Kidney (tissue), 14 donors: Measurements from ENCODE around the gene NFATC4. TPM values are rescaled to one million over a fixed set of nuclear protein-coding genes. Genes with fewer than 3 reads are reported as not detected.

Source experiments
- DNase-seq, 5 donors: peaks; one replicate each; pipeline ENCODE4 v3.0.0-alpha.2; 2013 to 2020
- FAIRE-seq: peaks from 2 replicates; lab custom pipeline; 2012; peaks lifted over from hg19 to GRCh38; lab: Jason Lieb, UNC
- H3K27ac ChIP-seq, 2 donors: one replicate each; pipeline ENCODE4 v1.7.0; 2013; ENCODE audit warnings: low read depth in 2 of 2, low read length in 2 of 2, inconsistent platforms in 1 of 2
- H3K27me3 ChIP-seq: one replicate; pipeline ENCODE4 v1.7.1; 2013; ENCODE audit warnings: low read length, inconsistent platforms; ENCODE audit not compliant: control insufficient read depth, insufficient read depth
- H3K36me3 ChIP-seq, 3 donors: one replicate each; pipeline versions ENCODE4 v1.7.0 to v1.7.1; 2013; ENCODE audit warnings: low read length in 3 of 3, control low read depth in 1 of 3, inconsistent platforms in 1 of 3; ENCODE audit not compliant: insufficient read depth in 3 of 3, control insufficient read depth in 2 of 3
- H3K4me1 ChIP-seq, 3 donors: one replicate each; pipeline versions ENCODE4 v1.7.0 to v1.7.1; 2013; ENCODE audit warnings: low read length in 3 of 3, inconsistent platforms in 1 of 3, low read depth in 1 of 3; ENCODE audit not compliant: control insufficient read depth in 2 of 3, insufficient read depth in 2 of 3
- H3K4me3 ChIP-seq, 3 donors: one replicate each; pipeline versions ENCODE4 v1.7.0 to v1.8.1; 2013; ENCODE audit warnings: low read length in 3 of 3, control low read depth in 1 of 3, inconsistent platforms in 1 of 3
- H3K9ac ChIP-seq, 3 donors: one replicate each; pipeline versions ENCODE4 v1.7.0 to v1.7.1; 2013; ENCODE audit warnings: low read length in 3 of 3, control low read depth in 1 of 3, inconsistent platforms in 1 of 3
- H3K9me3 ChIP-seq, 3 donors: one replicate each; pipeline versions ENCODE4 v1.7.0 to v1.7.1; 2013; ENCODE audit warnings: low read length in 3 of 3, control low read depth in 1 of 3, inconsistent platforms in 1 of 3; ENCODE audit not compliant: control insufficient read depth in 2 of 3, insufficient read depth in 1 of 3
- CTCF ChIP-seq: IDR thresholded peaks from 3 replicates; pipeline ENCODE4 v1.5.1; 2012; ENCODE audit warnings: mild to moderate bottlenecking, moderate library complexity, borderline replicate concordance; ENCODE audit not compliant: insufficient read depth; ENCODE audit errors: extremely low read depth
- intact Hi-C: fragments of 100-400 bp; cut with DNase I; formaldehyde crosslinking; loops from one replicate; pipeline ENCODE4 v1.11.1; 2022
- polyA plus RNA-seq: library from polyadenylated mRNA; stranded (reverse); fragments of 350-450 nt; fragmentation: Illumina TruSeq; extraction: RNeasy Lipid Tissue Mini Kit (QIAGEN cat#74804); gene quantifications from one replicate; pipeline ENCODE4 v1.2.3, GENCODE V29; 2014; ENCODE audit warnings: low read depth, low replicate concordance; ENCODE audit not compliant: insufficient read depth
- total RNA-seq: library from RNA; stranded (reverse); fragmentation: NEBNext Ultra II Directional; extraction: Animal tissue kit (Norgen Biotek cat#: 25700); gene quantifications from one replicate; pipeline ENCODE4 v1.2.1, GENCODE V29; 2021
- donor health status: control.
- donor health status: control.
- donor health status: control.
- donor health status: control.
- donor health status: control.
- donor health status: DM: yes; HTN: yes; CAD: no.
- donor health status: Normal renal cell carcinoma (clear cell type).

NFATC4 gene
- total and polyA plus RNA-seq, 2 donors from 2014 or later, result 38.9 to 45.3 TPM

DNA sequence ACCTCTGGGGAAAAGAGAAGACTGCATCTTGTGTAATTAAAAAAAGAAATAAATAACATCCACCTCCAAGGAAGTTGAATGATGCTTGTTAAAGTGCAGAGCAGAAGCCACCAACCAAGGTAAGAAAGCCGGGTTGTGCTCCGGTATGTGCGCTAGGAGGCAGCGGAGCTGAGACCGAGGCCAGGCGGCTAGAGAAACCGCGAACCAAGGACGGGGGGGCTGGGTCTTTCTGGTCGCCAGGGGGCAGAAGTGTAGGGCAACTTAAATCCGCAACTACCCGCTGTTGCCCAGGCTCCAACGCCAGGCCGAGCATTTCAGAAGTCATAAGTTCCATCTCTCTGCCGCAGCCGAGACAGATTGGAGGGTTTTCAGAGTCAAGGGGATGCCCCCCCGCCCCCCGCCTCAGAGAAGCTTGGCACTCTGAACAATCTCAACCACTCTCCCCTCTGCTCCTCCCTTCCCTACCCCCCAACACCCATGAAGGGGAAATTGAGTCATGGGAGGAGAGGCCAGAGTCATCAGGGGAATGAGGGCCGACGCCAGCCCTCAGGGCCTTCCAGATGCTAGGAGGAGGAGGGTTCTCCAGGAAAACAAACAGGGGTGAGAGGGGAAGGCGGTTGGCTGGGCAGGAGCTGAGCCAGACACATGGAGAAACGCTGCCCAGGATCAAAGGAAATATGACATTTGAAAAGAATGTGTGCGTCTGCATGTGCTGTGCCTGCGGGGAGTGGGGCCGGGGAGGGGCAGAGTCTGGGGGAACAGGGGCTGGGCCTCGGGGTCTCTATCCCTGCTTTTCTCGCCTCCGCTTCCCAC is 2.2 kb upstream of the NFATC4 start:
- peak; percentile 75 for TF ChIP-seq CTCF
- Histone ChIP-seq H3K9ac (peak overlapping the region in 2 of 3 donors; percentile 10 to 82), H3K27ac (peak overlapping the region; percentile 92 to 93), H3K27me3 (no peaks in the 10 kb centered on the region), H3K4me1 (peaks cover 3 to 12% (median 5%) of the 10 kb centered on the region in 3 donors), H3K36me3 (no peaks in the 10 kb centered on the region), H3K9me3 (no peaks in the 10 kb centered on the region), H3K4me3 (peak overlapping the region; percentile 14 to 72 (median 52))
- FAIRE-seq, result peak; percentile 47
- peak; percentile 93 to 96 (median 94) for DNase-seq
- intact Hi-C loops, result no loop called here

GRCh38 chr14:24366413-24366720 is 1.6 kb upstream of the NFATC4 start:
- Histone ChIP-seq H3K4me3 (peak overlapping the region; percentile 14 to 72 (median 57)), H3K27me3 (no peaks in the 10 kb centered on the region), H3K9ac (peak overlapping the region in 2 of 3 donors; percentile 10 to 82), H3K27ac (peak overlapping the region; percentile 92 to 93), H3K36me3 (no peaks in the 10 kb centered on the region), H3K4me1 (peaks cover 3 to 12% (median 5%) of the 10 kb centered on the region in 3 donors), H3K9me3 (no peaks in the 10 kb centered on the region)
- DNase-seq, result no peak
- no peak for TF ChIP-seq CTCF
- FAIRE-seq, result no peak
- intact Hi-C loops, result no loop called here

DNA sequence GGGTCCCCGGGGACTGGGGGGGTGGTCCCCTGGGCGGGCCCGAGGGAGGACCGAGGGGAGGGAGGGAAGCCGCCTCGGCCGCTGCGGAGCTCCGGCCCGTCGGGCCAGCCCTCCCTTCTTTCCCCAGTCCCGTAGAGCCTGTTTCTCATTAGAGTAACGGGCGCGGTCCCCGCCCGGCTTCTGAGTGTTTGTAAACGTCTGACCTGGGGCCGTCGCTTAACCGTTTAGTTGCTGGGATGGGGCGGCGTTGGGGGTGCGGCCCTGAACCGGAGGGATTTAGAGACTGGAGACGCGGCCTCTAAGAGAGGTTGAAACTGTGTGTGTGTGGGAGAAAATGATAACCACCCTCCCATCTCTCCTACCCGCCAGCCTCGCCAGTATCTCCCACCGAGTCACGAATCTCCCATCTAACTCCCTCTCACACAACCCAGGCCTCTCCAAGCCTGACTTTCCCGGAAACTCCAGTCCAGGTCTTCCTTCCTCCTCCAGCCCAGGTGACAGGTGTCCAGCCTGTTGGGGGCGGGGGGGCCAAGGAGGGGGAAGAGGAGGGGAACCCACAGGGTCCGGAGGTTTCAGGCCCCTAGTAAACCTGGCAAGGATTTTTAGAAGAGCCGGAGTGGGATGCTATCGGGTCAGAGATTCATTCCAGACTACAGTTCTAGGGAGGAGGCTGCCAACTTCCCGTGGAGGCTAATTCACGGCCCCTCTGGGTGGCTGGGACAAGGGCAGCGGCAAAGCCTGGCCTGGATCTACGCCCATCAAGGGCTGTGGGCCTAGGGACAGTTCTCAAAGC is 1.1 kb upstream of the NFATC4 start:
- no peaks in the 10 kb centered on the region for H3K36me3 ChIP-seq
- FAIRE-seq (no peak), DNase-seq (peak; percentile 97 to 99 (median 98))
- no peak for TF ChIP-seq CTCF
- H3K4me3 ChIP-seq, result peak overlapping the region; percentile 57 to 72 (median 71)
- no peaks in the 10 kb centered on the region for H3K9me3 ChIP-seq
- H3K9ac ChIP-seq, result peak overlapping the region; percentile 51 to 82 (median 54)
- H3K27ac ChIP-seq, result peak overlapping the region; percentile 92 to 93
- no peaks in the 10 kb centered on the region for H3K27me3 ChIP-seq
- peaks cover 3 to 12% (median 5%) of the 10 kb centered on the region in 3 donors for H3K4me1 ChIP-seq
- intact Hi-C loops, result no loop called here
